ENCODE results near the gene ABCF2.

The ABCF2 gene

DNA sequence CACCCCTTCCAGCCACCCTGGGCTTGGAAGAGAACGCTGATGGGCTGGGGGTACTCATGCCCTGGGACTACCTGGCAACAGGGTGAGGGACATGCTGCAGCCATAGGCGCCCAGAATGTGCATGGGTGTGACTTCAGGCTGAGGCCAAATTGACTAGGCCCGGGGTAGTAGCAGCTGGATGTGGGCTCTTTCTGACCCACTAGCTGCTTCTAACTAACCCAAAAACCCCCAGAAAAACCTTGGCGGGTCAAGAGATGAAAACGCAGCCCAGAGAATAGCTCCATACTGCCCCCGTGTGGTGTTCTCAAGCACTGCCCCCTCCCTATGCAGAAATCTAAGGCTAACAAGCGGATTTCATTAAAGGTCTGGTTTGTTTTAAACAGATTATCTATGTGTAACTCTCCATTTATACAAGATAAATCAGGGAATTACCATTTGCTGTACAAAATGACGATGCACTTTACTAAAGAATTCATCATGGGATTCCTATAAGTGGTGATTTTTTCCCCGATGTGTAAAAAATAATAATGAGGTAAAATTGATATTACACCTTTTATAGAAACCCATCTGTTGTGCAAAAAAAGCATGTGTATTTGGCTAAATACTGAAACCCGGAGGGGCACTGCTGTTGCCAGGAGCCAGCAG, 17.3 kb upstream of the ABCF2 start:
- no peak overlapping the region for H3K4me3 ChIP-seq (ENCODE audit: low read depth, low read length)
- TF ChIP-seq, protein P1, sequence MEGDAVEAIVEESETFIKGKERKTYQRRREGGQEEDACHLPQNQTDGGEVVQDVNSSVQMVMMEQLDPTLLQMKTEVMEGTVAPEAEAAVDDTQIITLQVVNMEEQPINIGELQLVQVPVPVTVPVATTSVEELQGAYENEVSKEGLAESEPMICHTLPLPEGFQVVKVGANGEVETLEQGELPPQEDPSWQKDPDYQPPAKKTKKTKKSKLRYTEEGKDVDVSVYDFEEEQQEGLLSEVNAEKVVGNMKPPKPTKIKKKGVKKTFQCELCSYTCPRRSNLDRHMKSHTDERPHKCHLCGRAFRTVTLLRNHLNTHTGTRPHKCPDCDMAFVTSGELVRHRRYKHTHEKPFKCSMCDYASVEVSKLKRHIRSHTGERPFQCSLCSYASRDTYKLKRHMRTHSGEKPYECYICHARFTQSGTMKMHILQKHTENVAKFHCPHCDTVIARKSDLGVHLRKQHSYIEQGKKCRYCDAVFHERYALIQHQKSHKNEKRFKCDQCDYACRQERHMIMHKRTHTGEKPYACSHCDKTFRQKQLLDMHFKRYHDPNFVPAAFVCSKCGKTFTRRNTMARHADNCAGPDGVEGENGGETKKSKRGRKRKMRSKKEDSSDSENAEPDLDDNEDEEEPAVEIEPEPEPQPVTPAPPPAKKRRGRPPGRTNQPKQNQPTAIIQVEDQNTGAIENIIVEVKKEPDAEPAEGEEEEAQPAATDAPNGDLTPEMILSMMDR (IDR thresholded peaks at IDR 0.05; ENCODE audit: borderline replicate concordance, insufficient read depth, low read depth, low read length), result peak; percentile 83

DNA sequence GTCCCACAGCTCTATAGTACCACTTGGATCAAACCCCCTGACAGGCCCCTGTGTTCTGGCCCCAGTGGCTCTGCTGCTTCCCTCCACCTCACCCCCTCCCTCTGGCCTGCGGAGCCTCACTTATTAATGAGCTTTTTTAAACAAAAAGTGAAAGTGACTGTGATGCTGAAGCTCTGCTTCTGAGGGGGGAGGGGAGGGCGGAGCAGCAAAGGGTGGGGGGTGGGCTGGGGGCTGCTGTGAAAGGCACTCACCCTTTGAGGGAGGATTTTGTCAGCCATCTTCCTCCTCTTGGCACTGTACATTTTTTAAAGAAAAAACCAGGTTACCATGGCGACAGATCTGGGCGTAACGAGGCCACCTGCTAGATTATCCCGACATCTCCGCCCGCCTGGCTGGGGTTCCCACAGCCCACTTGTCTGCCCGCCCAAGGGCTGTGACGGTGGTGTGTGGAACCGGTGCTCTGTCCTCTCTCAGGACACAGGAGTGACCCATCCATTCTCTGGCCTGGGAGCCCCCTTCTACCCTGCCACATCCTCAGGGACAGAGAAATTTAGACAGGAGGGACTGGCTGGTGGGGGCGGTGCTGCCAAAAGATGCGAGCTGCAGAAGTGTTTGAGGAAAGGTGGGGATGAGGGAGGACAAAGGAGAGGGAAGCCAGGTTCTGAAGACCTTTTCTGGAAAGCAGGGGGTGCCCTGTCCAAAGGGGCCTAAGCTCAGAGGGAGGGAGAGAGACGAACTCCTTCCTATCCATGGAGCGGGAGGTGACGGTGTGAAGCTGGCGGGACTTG, 16.6 kb upstream of the ABCF2 start:
- peak overlapping the region; percentile 10 for H3K4me3 ChIP-seq (ENCODE audit: low read depth, low read length)
- TF ChIP-seq, protein P1 (IDR thresholded peaks at IDR 0.05; ENCODE audit: borderline replicate concordance, insufficient read depth, low read depth, low read length), result no peak

DNA sequence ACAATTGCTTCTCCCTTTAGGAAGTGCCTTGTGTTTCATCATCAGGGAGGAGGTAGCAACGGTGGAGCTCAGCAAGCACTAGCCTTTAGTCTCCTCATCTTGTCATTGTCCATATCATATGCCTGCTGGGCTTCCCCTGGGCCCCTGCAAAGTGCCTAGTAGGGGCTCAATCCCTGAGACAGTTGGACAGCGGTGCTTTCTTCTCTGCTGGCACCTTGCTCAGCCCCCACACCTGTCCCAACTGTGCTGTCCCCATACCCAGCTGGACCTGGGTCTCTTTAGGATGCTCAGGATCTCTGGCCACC, 16.0 kb upstream of the ABCF2 start:
- TF ChIP-seq, protein P1 (IDR thresholded peaks at IDR 0.05; ENCODE audit: borderline replicate concordance, insufficient read depth, low read depth, low read length), result no peak
- peak overlapping the region; percentile 10 for H3K4me3 ChIP-seq (ENCODE audit: low read depth, low read length)

DNA sequence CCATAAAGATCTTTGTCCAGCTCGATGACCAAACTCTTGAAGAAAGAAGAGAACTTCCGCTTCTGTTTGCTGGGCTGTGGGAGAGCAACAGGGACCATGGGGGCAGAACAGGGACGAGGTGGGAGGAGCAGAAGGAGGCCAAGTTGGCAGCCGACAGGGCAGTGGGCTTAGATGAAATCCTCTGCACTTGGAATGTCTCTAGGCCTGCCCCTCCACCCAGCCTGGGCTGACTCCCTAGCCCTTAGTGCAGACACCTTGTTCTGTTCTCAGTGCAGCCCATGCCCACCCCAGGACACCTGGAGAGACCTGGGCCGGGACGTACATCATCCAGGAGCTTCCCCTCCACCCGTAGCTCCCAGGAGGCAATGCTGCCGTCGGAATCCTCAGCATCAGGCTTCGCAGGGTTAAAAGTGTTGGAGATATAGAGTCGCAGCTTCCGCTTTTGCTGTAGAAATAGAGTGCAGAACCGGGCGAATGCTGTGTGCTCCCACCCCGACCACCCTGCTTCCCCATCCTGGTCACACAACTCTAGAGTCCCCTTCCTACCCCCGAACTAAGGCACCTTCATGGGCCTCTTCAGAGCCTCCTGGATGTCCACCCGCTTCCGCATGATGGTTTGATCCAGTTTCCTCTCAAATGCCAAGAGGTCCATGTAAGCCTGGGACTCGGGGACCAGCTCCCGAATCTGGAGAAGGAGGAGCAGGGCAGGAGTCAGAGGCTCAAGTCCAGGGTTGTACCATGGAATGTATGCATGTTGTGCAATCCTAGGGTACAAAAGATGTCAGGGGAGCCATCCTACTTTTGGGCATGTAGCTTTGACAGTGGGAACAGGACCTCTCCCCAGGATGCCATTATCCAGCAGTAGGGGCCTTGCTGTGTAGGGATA, 15.4 kb upstream of the ABCF2 start:
- TF ChIP-seq, protein P1 (IDR thresholded peaks at IDR 0.05; ENCODE audit: borderline replicate concordance, insufficient read depth, low read depth, low read length), result no peak
- H3K4me3 ChIP-seq (ENCODE audit: low read depth, low read length), result no peak overlapping the region

DNA sequence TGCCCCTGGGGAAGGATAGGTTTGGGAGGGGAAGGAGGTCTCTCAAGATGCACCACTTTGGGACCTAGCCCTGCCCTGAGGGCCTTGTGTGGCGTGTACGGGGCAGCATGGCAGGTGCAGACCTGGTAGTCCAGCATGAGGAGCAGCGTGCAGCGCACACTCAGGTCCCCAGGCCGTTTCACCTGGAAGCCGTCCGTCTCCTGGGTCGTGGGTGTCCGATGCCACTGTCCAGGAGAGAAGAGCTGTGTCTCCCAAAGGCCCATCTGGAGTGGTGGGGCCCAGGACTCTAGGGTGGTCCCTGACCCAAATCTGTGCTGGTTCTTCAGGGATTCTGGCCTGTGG, 14.7 kb upstream of the ABCF2 start:
- TF ChIP-seq, protein P1 (IDR thresholded peaks at IDR 0.05; ENCODE audit: borderline replicate concordance, insufficient read depth, low read depth, low read length), result no peak
- no peak overlapping the region for H3K4me3 ChIP-seq (ENCODE audit: low read depth, low read length)

DNA sequence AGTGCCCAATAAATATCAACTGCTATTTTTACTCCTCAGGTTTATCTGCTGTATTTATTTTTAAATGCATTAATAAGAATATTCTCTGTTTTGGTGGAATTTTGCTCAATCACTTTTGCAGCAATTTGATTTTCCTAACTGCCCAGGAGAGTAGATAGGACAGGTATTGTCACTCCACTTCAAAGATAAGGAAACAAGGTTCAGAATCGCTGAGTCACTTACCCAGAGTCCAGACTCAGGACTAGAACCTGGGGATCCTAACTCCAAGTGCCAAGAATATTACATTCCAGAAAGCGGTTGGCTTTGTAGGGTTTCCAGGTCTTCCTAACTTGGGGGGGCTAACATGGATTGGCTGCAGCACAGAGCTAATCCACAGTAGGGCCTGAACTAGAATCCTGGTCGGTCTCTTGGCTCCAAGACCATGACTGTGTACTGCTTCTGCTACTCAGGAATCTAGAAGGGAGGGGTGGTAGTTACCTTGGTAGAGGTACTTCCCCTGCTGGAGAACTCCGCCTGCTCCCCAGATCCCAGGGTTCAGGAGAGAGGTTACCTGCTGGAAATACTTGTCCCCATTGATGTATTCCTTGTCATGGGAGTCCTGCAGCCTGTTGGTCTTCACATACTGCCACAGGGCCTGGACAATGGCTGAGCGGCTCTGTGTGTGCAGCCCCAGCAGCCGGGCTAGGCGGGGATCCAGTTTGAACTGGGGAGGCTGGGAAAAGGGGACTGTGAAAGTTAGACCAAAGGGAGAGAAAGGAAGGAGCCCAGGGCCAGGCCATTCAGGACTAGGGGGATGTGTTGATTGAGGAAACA, 14.1 kb upstream of the ABCF2 start:
- H3K4me3 ChIP-seq (ENCODE audit: low read depth, low read length), result no peak overlapping the region
- TF ChIP-seq, protein P1 (IDR thresholded peaks at IDR 0.05; ENCODE audit: borderline replicate concordance, insufficient read depth, low read depth, low read length), result no peak
